Sigmoid colon (tissue), 4 donors: Measurements from ENCODE around the gene PDE6A.

ENCODE experiments used
- CTCF ChIP-seq, 4 experiments: fragments of 450-650 bp in 3 of 4; fragments of 200-600 bp in 1 of 4; IDR thresholded peaks; one replicate each; pipeline ENCODE4 v1.5.1; 2016 to 2019; ENCODE audit warnings: antibody characterized with exemption in 4 of 4, mild to moderate bottlenecking in 3 of 4, moderate library complexity in 2 of 4
- POLR2A ChIP-seq, 2 donors: fragments of 450-650 bp; IDR thresholded peaks; one replicate each; pipeline ENCODE4 v1.6.1; 2016; ENCODE audit warnings: antibody characterized with exemption in 2 of 2, mild to moderate bottlenecking in 2 of 2, moderate library complexity in 2 of 2
- POLR2AphosphoS5 ChIP-seq, 4 donors: sonication (generic); formaldehyde crosslinking; IDR thresholded peaks; one replicate each; pipeline ENCODE4 v1.6.1; 2017; ENCODE audit warnings: antibody characterized with exemption in 4 of 4

GRCh38 chr5:149886692-149887470, 57.7 kb downstream of the PDE6A start:
- TF ChIP-seq CTCF (IDR thresholded peaks at IDR 0.05) (no peak), POLR2A (IDR thresholded peaks at IDR 0.05) (no peak), POLR2AphosphoS5 (IDR thresholded peaks at IDR 0.05) (no peak)
